Activated naive CD4-positive, alpha-beta T cell treated with anti-CD3 and anti-CD28 coated beads, Interleukin-2, amount 10 ng/mL, durations not matched to agents 7 days and 5 days (primary cell): ENCODE data around the gene PARP11.

ENCODE experiments used
- CTCF ChIA-PET: fragments of 350-600 bp; sonication (Branson Sonifier 250); formaldehyde crosslinking; loops from one replicate; lab custom pipeline; 2021; ENCODE audit warnings: antibody characterized with exemption; lab: Charles Lee
- DNase-seq: peaks from one replicate; pipeline ENCODE4 v3.0.0-alpha.2; 2020
- H3K27ac Mint-ChIP-seq: one replicate; pipeline ENCODE4 v1.8.0; 2021; ENCODE audit warnings: mild to moderate bottlenecking, moderate library complexity, mixed read lengths
- H3K27me3 Mint-ChIP-seq: one replicate; pipeline ENCODE4 v1.8.0; 2021; ENCODE audit warnings: mild to moderate bottlenecking, mixed read lengths
- H3K36me3 Mint-ChIP-seq: one replicate; pipeline ENCODE4 v1.8.0; 2021; ENCODE audit warnings: mixed read lengths
- H3K4me1 Mint-ChIP-seq: one replicate; pipeline ENCODE4 v1.8.0; 2021; ENCODE audit warnings: mixed read lengths
- H3K4me3 Mint-ChIP-seq: one replicate; pipeline ENCODE4 v1.8.0; 2021; ENCODE audit warnings: mild to moderate bottlenecking, moderate library complexity, mixed read lengths
- H3K9me3 Mint-ChIP-seq: one replicate; pipeline ENCODE4 v1.8.0; 2021; ENCODE audit warnings: mixed read lengths

The PARP11 gene

GRCh38 chr12:3872800-3873636, at the start of gene PARP11:
Gene PARP11 (minus strand): TSS chr12:3873399. CDS start chr12:3873229, 170 bp downstream.
- peak; percentile 99 for DNase-seq
- Mint-ChIP-seq H3K27ac (peak within 1 kb of the TSS; percentile 97), H3K4me1 (peaks cover 52% of the 10 kb centered on the region), H3K9me3 (peaks cover 11% of the 10 kb centered on the region), H3K4me3 (peak within 1 kb of the TSS; percentile 88), H3K27me3 (no peaks in the 10 kb centered on the region), H3K36me3 (peaks cover 22% of the 10 kb centered on the region)
- CTCF ChIA-PET: interaction anchor here (0.7 to 1.3 kb wide), 4 partner anchors 10 to 404 kb away, joined by 3 to 4 read pairs (median 4); no protein-coding TSS in a partner anchor

GRCh38 chr12:3922033-3922432, 48.8 kb upstream of the PARP11 start:
- H3K4me1 Mint-ChIP-seq: peaks cover 11% of the 10 kb centered on the region
- no peak for DNase-seq
- no peak overlapping the region for H3K27ac Mint-ChIP-seq
- no peak overlapping the region for H3K4me3 Mint-ChIP-seq
- no peaks in the 10 kb centered on the region for H3K36me3 Mint-ChIP-seq
- CTCF ChIA-PET: interaction anchor here (1.0 kb wide), 1 partner anchor 41 kb away, joined by 3 read pairs; no protein-coding TSS in a partner anchor
- peaks cover 25% of the 10 kb centered on the region for H3K27me3 Mint-ChIP-seq
- H3K9me3 Mint-ChIP-seq: no peaks in the 10 kb centered on the region

- Mint-ChIP-seq H3K27ac (no peak overlapping the region), H3K9me3 (no peaks in the 10 kb centered on the region), H3K36me3 (no peaks in the 10 kb centered on the region), H3K27me3 (peaks cover 25% of the 10 kb centered on the region), H3K4me1 (peaks cover 11% of the 10 kb centered on the region), H3K4me3 (no peak overlapping the region)
- CTCF ChIA-PET: interaction anchor here (1.0 kb wide), 1 partner anchor 41 kb away, joined by 3 read pairs; no protein-coding TSS in a partner anchor
- no peak for DNase-seq
Observed at GRCh38 chr12:3921526-3921925, 48.3 kb upstream of the PARP11 start.

GRCh38 chr12:3921151-3921471, 47.9 kb upstream of the PARP11 start:
- Mint-ChIP-seq H3K27me3 (peaks cover 25% of the 10 kb centered on the region), H3K36me3 (no peaks in the 10 kb centered on the region), H3K27ac (no peak overlapping the region), H3K4me1 (peaks cover 11% of the 10 kb centered on the region), H3K4me3 (no peak overlapping the region), H3K9me3 (no peaks in the 10 kb centered on the region)
- CTCF ChIA-PET: no interaction called here
- DNase-seq: no peak

GRCh38 chr12:3920351-3921150, 47.4 kb upstream of the PARP11 start:
- H3K27me3 Mint-ChIP-seq: peaks cover 20% of the 10 kb centered on the region
- CTCF ChIA-PET: interaction anchor here (0.6 kb wide), 1 partner anchor 11 kb away, joined by 3 read pairs; no protein-coding TSS in a partner anchor
- H3K27ac Mint-ChIP-seq: no peak overlapping the region
- DNase-seq: no peak
- H3K9me3 Mint-ChIP-seq: no peaks in the 10 kb centered on the region
- peaks cover 11% of the 10 kb centered on the region for H3K4me1 Mint-ChIP-seq
- H3K36me3 Mint-ChIP-seq: no peaks in the 10 kb centered on the region
- no peak overlapping the region for H3K4me3 Mint-ChIP-seq

GRCh38 chr12:3913278-3913677, 40.1 kb upstream of the PARP11 start:
- H3K4me1 Mint-ChIP-seq: peaks cover 3% of the 10 kb centered on the region
- no peak overlapping the region for H3K4me3 Mint-ChIP-seq
- H3K27me3 Mint-ChIP-seq: peaks cover 5% of the 10 kb centered on the region
- peaks cover 6% of the 10 kb centered on the region for H3K9me3 Mint-ChIP-seq
- CTCF ChIA-PET: interaction anchor here (1.0 kb wide), 1 partner anchor 9 kb away, joined by 4 read pairs; no protein-coding TSS in a partner anchor
- no peak overlapping the region for H3K27ac Mint-ChIP-seq
- H3K36me3 Mint-ChIP-seq: peaks cover 22% of the 10 kb centered on the region
- DNase-seq: no peak

- DNase-seq: no peak
- Mint-ChIP-seq H3K4me1 (peaks cover 7% of the 10 kb centered on the region), H3K27me3 (peaks cover 5% of the 10 kb centered on the region), H3K27ac (no peak overlapping the region), H3K36me3 (peaks cover 22% of the 10 kb centered on the region), H3K9me3 (peaks cover 6% of the 10 kb centered on the region), H3K4me3 (no peak overlapping the region)
- CTCF ChIA-PET: no interaction called here
Observed at GRCh38 chr12:3912863-3913262, 39.7 kb upstream of the PARP11 start.

- Mint-ChIP-seq H3K27ac (peak overlapping the region; percentile 20), H3K4me3 (no peak overlapping the region), H3K36me3 (peaks cover 22% of the 10 kb centered on the region), H3K9me3 (peaks cover 6% of the 10 kb centered on the region), H3K4me1 (peaks cover 20% of the 10 kb centered on the region), H3K27me3 (peaks cover 5% of the 10 kb centered on the region)
- CTCF ChIA-PET: no interaction called here
- no peak for DNase-seq
Observed at GRCh38 chr12:3911409-3911808, 38.2 kb upstream of the PARP11 start.

GRCh38 chr12:3905664-3906063, 32.5 kb upstream of the PARP11 start:
- DNase-seq: no peak
- Mint-ChIP-seq H3K27ac (peak overlapping the region; percentile 43), H3K36me3 (peaks cover 7% of the 10 kb centered on the region), H3K27me3 (no peaks in the 10 kb centered on the region), H3K4me3 (peak overlapping the region; percentile 73), H3K4me1 (peaks cover 40% of the 10 kb centered on the region), H3K9me3 (no peaks in the 10 kb centered on the region)
- CTCF ChIA-PET: interaction anchor here (1.0 to 3.2 kb wide), 4 partner anchors 12 to 83 kb away, joined by 3 to 13 read pairs (median 4); no protein-coding TSS in a partner anchor

GRCh38 chr12:3904999-3905398, 31.8 kb upstream of the PARP11 start:
- Mint-ChIP-seq H3K9me3 (no peaks in the 10 kb centered on the region), H3K4me3 (peak overlapping the region; percentile 73), H3K27ac (peak overlapping the region; percentile 43), H3K4me1 (peaks cover 44% of the 10 kb centered on the region), H3K36me3 (peaks cover 3% of the 10 kb centered on the region), H3K27me3 (no peaks in the 10 kb centered on the region)
- CTCF ChIA-PET: interaction anchor here (0.9 to 3.2 kb wide), 4 partner anchors 9 to 84 kb away, joined by 3 to 13 read pairs (median 5); no protein-coding TSS in a partner anchor
- no peak for DNase-seq

GRCh38 chr12:3902921-3903320, 29.7 kb upstream of the PARP11 start:
- peaks cover 56% of the 10 kb centered on the region for H3K4me1 Mint-ChIP-seq
- DNase-seq: no peak
- H3K36me3 Mint-ChIP-seq: no peaks in the 10 kb centered on the region
- CTCF ChIA-PET: no interaction called here
- no peak overlapping the region for H3K4me3 Mint-ChIP-seq
- no peak overlapping the region for H3K27ac Mint-ChIP-seq
- H3K27me3 Mint-ChIP-seq: no peaks in the 10 kb centered on the region
- H3K9me3 Mint-ChIP-seq: no peaks in the 10 kb centered on the region

- peaks cover 58% of the 10 kb centered on the region for H3K4me1 Mint-ChIP-seq
- H3K36me3 Mint-ChIP-seq: no peaks in the 10 kb centered on the region
- CTCF ChIA-PET: interaction anchor here (1.0 kb wide), 1 partner anchor 62 kb away, joined by 3 read pairs; no protein-coding TSS in a partner anchor
Observed at GRCh38 chr12:3901116-3901515, 27.9 kb upstream of the PARP11 start.

GRCh38 chr12:3898756-3899155, 25.6 kb upstream of the PARP11 start:
- Mint-ChIP-seq H3K27ac (peak overlapping the region; percentile 66), H3K4me3 (no peak overlapping the region)

More at GRCh38 chr12:3901116-3901515, 27.9 kb upstream of the PARP11 start:
- DNase-seq: no peak
- Mint-ChIP-seq H3K9me3 (no peaks in the 10 kb centered on the region), H3K4me3 (no peak overlapping the region), H3K27ac (no peak overlapping the region), H3K27me3 (no peaks in the 10 kb centered on the region)

More at GRCh38 chr12:3898756-3899155, 25.6 kb upstream of the PARP11 start:
- no peaks in the 10 kb centered on the region for H3K9me3 Mint-ChIP-seq
- H3K36me3 Mint-ChIP-seq: no peaks in the 10 kb centered on the region
- no peak for DNase-seq
- peaks cover 42% of the 10 kb centered on the region for H3K4me1 Mint-ChIP-seq
- CTCF ChIA-PET: interaction anchor here (0.7 kb wide), 1 partner anchor 13 kb away, joined by 4 read pairs; no protein-coding TSS in a partner anchor
- H3K27me3 Mint-ChIP-seq: no peaks in the 10 kb centered on the region
